ENCODE data around the gene MPZL1.

MPZL1 gene

DNA sequence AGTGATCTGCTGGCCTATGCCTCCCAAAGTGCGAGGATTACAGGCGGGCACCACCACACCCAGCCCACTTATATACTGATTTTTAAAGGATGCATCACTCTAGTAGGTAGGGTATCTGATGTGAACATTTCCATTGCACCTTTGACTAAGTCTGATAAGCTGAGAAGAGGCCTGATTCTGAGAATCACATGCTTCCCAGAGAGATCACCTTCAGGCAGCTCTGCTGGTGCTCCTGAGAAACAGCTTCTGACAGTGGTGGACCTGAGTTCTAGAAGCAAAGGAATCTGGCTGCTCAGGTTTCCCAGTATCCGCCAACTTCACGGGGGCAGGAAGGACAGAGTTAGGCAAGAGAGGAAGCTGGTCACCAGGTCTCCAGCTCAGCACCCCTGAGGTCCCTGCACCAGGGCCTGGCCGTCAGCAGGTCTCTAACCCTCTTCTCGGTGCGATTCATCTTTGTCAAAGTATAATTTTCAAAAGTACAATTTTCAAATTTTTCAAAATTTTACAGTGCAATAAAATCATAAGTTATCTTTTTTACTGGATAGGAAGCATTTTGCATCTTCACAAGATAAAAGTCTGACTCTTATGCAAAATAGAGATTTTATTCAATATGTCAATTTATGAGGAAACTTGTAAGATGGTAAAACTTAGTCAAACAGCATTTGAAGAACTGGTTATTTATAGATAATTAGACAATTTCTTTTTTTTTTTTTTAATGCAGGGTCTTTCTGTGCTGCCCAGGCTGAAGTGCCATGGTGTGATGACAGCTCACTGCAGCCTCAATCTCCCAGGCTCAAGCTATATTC lies 25.8 kb upstream of the MPZL1 start:
- DNase-seq = no peak

DNA sequence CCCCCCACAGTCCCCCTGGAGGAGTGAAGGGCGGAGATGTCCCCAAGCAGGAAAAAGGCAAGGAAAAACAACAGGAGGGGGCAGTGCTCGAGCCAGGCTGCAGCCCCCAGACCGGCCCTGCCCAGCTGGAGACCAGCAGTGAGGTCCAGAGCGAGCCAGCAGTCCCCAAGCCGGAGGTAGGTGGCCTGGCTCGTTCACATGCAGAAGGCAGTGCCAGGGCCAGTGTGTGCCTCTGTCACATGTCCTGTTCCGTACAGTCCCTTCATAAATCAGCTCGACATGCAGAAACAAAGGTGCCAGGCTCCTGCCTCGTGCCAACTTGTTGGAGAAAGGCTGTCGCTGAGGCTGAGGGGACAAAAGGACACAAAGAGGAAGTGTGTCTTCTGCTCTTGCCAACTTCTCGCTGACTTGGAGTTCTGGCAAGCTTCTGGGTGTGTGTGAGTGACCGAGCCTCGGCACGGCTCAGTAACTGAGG lies 24.1 kb upstream of the MPZL1 start:
- DNase-seq = no peak

DNA sequence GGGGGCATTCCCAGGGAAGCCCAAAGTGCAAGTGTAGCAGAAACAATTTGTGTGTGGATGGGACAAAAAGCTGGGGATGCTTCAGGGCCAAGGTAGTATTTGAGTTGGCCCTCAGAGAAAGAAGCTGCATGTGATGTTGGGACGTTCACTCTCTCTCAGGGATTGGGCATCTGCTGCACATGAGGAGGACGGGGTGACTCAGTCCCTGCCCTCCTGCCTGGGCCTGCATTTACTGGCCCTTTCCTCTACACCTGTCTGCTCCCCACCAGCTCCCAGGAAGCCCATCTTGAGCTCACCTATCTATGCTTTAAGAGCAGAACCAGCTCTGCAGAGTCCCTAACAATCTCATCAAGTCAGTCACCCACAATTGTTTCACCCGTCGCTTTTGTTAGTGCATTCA lies 23.5 kb upstream of the MPZL1 start:
- DNase-seq = no peak

DNA sequence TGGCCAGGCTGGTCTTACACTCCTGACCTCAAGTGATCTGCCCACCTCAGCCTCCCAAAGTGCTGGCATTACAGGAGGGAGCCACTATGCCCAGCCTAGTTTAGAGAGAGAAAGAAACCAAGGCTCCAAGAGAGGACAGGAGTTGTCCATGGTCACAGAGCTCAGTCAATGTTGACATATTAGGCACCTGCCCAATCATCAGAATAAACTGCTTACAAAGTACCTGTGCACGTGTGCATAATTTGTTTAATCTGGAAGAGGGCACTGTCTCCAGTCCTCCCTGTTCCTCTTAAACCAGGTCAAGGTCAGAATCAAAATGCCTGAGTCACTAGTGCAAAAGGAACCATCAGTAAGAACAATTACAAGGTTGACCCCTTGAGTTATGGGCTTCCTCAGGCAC lies 20.3 kb upstream of the MPZL1 start:
- DNase-seq = no peak

DNA sequence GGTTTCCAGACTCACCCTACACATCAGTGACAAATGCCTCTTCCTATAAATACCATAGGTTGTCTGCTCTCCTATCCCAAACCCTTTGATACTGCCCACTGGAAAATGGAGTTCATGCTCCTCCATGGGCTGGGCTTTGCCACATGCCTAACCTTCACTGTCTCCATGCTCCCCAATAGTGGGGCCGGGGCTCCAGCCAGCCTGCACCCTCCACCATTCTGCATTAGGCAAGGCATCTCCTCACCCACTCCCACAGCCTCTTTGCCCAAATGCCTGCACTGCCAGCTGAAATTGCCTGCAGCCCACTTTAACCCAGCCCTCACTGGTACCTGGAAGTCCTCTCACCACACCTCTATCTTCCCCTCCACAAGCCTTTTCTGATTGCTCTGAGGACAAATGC lies 18.2 kb upstream of the MPZL1 start:
- no peak for DNase-seq

DNA sequence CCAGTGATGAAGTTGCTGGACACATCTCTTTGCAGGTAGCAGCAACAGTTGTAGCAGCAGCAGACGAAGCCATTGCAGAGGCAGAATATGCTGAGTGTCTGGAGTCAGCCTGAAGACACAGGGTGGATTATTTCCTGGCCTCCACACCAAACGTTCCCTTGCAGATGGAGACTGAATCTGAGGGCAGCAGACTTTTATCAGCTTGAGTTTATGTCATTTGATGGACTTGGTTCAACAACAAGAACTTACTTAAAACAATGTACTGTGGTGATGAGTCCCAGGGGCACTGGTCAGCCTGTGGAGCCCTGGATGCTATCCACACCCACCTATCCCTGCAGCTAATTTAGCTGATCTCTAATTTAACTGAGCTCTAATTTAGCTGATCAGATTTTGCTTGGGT lies 17.1 kb upstream of the MPZL1 start:
- DNase-seq = no peak

DNA sequence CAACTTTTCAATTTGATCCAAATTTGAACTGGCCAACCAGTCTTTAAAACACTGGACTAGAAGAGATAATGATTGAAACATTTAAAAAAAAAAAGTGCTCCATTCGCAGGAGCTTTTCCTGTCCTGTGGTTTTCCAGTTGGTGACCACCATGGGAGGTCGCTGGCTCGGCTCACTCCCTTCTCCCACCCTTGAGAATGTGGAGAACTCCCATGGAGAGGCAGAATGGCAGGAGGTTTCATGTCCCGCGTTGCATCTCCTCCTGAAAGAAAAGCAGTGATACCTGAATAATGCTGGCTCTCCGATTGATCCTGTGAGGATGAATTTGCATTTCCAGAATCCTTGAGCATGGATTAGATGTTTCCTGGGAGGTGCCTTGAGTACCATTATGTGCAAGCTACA lies 16.5 kb upstream of the MPZL1 start:
- no peak for DNase-seq

DNA sequence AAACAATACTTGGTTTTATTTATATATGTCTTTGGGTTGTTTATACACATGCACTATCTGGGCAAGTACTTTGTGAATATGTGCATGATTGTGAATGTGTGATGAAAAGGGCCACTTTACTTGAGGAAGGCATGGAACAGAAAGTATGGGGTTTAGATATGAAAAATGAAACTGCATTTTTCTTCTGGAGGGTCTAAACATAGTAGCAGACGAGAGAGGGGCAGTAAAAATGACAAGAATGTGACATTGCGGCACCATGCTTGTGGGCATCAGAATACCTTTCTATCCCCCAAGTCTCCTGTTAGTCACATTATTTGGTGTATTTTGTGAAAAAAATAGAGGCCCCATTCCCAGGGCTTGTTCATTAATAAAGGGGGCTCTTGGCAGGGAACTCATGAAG lies 15.4 kb upstream of the MPZL1 start:
- no peak for DNase-seq

DNA sequence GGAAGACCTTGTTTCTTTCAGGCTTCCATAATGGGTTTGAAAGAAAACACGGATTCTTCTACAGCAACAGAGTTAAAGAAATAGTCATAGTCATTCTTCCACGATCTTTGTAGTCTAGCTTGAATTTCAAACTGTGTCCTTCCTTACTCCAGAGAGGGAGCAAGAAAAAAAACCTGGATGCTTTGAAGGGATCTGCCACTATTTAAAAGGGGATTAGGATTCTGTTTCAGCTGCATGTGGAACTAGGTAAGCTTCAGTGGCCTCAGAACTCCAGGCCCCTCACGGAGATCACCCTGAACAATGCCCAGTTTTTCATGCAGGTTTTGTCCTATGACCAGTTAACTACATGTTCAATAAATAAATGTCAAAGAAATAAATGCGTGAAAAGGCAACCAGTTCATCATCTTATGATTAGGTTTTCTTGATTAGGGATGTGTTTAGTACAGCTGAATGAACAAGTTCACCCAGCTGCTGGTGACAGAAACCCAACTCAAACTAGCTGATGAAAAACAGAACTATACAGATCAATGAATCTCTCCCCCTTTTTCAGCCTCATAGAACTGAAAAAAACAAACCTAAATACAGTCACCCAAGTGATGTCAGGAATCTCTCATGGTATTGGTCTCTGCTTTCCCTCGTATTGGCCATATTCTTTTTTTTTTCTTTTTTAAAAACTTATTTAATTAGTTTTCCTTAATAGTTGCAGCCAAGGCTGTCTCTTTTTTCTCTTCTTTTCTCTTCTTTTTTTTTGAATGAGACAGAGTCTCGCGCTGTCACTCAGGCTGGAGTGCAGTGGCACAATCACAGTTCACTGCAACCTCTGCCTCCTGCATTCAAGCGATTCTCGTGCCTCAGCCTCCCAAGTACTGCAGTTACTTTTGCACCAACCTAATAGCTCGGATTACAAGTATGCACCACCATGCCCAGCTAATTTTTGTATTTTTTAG lies 14.6 kb upstream of the MPZL1 start:
- DNase-seq = no peak

DNA sequence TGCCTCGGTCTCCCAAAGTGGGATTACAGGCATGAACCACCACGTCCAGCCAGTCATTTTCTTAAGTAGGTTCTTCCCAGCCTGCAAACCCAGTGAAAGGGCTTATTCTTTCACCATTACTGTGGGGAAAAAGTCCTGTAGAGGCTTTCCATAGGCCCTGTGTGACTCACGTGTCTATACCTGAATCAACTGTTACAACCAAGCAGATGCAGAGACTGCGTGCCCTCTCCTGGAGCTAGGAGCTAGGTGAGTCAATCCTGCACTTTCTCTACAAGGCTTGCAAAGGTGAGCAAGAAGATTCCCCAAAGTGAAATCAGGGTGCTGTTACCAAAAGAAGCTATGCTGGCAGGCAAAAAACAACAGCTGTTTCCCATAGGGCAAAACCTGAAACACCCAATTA lies 13.8 kb upstream of the MPZL1 start:
- no peak for DNase-seq

DNA sequence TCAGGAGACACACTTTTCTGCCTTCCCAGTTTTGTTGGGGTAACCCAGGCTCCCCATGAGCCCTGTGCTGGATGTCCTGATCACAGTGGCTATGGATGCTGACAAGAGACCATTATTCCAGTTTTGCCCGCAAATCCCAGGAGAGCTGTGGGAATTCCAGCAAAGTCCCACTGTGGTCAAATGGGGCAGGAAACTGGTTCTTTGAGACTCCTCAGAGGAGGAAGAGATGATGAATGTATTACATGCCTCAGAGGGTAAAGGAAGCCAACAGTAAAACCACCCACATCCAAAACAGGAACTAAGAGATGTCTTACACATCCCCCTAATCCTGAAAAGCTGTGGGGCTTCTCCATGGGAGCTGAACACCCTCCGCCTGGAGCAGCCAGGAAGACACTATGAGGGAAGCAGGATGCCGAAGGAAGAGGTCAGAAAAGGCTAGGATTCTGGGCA lies 12.8 kb upstream of the MPZL1 start:
- no peak for DNase-seq

DNA sequence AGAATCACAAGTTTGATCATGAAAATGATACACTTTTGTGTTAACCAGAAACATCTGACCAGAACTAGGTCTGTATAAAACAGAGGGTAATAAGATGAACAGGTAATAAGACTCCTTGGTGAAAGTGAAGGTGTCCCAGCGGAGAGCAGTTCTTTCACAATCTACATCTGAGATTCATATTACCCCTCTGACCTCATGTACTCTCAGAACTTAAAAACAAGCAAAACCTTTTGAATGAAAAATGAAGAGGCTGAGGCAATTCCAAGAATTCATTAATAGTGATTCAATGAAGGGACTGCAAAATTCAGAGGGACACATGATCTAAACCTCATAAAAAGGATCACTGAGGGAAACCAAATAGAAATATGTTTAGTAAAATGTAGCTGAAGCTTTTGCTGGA lies 10.9 kb upstream of the MPZL1 start:
- DNase-seq = no peak

DNA sequence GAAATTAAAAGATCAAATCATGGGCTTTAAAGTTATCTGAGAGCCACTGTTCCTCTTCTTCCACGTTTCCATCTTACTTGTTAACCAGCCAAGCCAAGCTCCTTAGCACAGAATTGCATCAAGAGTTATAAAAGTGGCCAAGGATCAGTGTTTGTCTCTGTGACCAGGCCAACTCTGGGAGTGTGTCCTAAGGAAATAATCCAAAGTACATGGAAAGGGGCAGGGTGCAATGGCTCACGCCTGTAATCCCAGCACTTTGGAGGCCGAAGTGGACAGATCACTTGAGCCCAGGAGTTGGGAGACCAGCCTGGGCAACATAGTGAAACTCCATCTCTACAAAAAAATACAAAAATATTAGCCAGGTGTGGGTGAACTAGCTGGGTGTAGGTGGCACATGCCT lies 10.0 kb upstream of the MPZL1 start:
- DNase-seq = no peak

DNA sequence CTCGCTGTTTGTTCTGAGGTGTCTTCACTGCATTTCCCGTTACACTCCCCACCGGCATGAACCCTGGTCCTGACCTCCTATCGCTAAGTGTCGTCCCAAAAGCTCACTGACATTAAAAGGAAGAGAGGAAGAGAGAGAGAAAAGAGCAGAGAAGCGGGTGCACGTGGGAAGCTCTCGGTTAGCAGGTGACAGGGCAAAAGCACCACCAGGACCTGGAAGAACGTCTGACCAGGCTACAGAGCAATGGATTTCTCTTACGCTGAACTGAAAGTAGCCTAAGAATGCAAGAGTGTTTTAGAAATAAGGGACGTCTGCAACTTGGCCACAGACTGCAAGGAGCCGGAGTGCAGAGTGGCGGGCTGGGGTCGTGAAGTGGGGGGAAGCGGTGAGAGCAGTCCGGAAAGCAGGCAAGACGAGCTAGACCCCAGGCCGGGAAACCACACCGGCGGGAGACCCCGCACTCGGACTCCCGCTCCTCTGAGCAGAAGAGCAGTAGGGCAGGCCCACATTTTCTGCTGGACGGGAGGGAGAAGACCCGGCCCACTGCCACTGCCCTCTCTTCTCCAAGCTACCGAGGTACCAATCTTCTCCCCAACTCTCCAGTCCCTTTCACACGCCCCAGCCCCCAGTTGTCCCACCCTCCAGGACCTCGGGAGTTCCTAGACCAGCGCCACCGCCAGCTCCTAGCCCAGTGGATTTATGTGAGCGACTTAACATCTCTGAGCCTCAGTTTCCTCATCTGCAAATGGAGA lies 8.3 kb upstream of the MPZL1 start:
- peak in 1 of 5 donors; percentile 23 for DNase-seq

DNA sequence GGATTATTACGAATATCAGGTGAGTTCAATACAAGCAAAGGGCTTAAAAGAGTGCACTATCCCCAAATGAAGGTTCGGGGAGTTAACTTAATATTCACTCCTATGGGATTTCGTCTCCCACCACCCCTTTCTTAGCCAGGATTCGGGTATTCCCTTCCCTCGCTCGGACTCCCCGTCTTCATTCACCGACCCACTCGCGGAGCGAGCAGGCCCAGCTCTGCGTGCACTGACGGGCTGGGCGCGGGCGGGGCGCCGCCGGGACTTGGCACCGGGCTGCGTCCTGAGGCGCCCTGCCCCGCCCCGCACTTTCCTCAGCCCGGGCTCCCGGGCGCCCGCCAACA lies 7.7 kb upstream of the MPZL1 start:
- DNase-seq = peak in 2 of 5 donors; percentile 61 to 78

DNA sequence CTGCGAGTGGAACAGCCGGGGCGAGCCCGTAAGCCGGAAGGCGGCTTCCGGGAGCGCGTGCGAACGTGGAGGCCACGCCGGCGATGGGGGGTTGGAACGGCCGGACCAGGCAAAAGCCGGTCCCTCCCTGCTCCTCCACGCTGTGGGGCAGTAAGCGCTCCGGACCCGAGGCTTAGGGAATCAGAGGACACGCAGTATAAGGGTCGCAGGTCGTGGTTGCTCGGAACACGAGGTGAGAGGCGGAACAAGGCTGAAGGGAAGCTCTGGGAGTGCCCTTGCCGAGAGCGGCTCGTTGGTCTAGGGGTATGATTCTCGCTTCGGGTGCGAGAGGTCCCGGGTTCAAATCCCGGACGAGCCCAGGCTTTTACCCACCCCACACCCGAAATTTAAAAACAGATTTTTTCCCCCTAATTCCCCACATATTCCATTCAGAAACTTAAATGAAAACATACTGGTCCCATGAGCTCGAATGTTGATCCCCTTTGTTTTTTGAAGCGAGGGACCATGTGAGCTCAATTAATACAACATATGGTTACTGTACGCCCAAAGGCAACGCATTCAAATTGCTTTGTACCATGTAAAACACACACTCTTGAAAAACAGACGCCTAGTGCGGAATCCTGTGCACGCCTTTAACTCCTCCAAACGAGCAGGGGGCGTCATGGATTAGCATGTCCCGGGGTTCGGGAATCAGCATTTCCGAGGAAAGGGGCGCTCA lies 7.2 kb upstream of the MPZL1 start:
- peak; percentile 51 to 85 (median 75) for DNase-seq

DNA sequence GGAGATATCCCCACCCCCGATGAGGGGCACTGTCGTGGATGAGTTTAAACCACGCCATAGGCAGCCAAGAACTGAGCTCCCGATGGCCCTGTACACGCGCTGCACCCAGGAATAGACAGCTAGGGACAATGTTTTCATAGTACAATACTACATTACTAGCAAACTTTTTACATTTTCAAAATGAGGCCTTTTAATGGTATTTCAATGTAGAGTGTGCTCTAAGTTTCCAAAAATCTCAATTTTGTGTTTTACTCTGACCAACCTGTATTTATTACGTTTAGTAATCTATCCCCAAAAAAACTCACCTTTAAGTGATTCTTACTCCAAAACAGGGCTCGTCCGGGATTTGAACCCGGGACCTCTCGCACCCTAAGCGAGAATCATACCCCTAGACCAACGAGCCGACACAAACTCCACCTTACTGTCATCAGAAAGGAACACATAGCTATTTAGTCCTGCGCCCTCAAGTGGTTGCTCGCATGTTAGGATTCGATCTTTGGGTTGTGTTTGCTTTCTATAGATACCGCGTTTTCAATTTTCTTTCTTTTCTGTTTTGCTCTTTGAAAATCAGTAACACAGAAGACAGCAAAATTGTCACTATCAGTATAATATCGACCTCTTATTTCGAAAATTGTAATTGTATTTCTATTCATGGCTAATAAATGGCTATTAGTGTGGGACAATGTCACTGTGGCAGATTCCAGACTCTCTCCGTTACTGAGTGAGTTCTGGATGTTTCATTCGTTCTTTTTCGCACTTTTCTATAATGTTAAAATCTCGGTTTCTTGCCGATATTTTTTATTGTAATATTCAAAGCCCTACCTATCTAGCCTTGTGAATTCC lies 6.4 kb upstream of the MPZL1 start:
- DNase-seq = peak; percentile 48 to 92 (median 75)

DNA sequence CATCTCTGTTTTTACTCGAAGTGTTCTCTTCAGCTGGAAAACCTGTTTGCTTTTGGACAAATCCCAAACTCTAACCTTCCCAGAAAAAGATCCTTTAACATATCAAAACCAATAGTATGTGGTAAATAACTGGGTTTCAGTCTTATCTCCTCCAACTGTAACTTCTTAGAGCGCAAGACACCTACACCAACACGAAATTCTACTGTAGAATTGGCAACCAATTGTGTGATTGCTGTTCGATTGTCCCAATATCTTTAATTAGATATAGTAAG lies 5.8 kb upstream of the MPZL1 start:
- no peak for DNase-seq

DNA sequence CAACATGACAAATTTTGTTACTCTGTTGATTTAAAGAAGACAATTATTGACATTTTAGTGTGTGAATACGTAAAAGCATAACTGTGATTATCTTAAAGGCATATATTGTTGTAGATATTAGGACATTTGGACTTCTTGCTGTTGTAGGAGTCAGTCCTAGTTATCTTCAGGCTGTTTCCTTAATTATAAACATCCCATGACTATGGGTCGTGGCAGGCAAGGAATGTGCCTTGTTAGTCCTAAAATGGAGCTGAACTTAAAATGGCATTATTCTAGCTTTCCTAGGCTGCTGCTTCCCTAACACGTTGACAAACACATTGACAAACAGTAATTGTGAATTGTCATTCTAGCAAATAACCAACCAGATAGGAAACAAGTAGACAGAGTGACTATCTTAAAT lies 4.4 kb upstream of the MPZL1 start:
- no peak for DNase-seq

DNA sequence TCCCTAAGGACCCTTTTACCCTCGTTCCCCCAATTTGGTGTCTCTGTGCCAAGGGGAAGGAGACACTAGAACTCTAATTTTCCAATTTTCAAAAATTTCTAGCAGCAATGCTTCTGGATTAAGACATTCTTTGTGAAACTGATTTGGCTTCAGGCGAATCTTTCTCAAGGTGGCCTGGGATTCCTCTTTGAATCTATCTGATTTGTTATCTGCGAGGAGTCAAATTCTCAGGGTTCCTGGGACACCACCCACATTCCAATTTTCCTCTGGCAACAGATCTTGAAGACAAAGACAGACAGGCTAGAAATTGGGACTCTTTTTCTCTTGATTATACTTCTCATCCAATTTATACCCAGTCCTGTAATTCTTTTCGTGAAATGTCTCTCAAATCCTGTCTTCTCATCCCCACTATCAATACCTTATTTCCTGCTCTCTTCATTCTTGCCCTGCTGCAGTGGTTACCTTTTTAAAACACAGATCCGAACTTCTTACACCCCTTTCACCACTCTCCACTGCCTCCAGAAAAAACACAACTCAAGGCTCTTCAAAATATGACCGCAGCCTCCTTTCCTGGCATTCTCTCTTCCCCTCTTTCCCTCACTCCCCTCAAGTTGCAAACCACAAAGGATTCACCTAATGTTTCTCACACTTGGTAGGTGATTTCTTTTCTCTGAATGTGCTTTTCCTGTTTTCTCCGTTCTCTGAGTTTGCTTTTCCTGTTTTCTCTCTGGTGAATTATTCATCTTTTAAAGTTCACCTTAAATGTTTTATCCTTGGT lies 2.7 kb upstream of the MPZL1 start:
- DNase-seq = no peak

Data from T-helper 1 cell (primary cell).